HG03432 (cell line): ENCODE data around the gene TDRD9.

Experiments
- ATAC-seq: cut with Tn5 transposase; IDR thresholded peaks from one replicate; pipeline ENCODE4 v1.9.1; 2021; ENCODE audit warnings: mild to moderate bottlenecking, moderate library complexity; ENCODE audit not compliant: unreplicated experiment

TDRD9 gene

GRCh38 chr14:104087981-104088850 lies 160.0 kb downstream of the TDRD9 start:
- no peak for ATAC-seq

- ATAC-seq: no peak
Measured at GRCh38 chr14:104090071-104090748, 162.0 kb downstream of the TDRD9 start.

GRCh38 chr14:104091061-104091926 lies 163.0 kb downstream of the TDRD9 start:
- ATAC-seq: no peak

- no peak for ATAC-seq
Measured at GRCh38 chr14:104091927-104092771, 163.9 kb downstream of the TDRD9 start.

- no peak for ATAC-seq
Measured at GRCh38 chr14:104092931-104093365, 164.7 kb downstream of the TDRD9 start.

DNA sequence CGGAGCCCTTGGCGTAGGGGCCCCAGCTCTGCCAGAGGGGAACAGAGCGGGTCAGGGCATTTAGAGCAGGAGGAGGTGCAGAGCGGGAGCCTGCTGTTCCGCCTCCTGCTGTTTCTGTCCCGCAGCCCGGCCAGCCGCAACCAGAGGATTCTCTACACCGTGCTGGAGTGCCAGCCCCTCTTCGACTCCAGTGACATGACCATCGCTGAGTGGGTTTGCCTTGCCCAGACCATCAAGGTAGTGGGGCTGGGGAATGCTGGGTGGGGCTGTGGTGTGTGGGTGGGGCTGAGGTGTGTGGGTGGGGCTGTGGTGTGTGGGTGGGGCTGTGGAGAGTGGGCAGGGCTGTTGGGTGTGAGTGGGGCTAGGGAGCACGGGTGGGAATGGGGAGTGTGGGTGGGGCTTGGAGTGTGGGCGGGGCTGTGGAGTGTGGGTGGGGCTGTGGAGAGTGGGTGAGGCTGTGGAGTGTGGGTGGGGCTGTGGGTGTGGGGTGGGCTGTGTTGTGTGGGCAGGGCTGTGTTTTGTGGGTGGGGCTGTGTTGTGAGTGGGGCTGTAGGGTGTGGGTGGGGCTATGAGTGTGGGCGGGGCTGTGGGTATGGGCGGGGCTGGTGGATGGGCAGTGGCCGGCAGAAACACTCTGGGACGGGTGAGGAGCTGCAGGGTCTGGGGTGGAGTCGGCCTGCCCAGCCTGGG lies 165.3 kb downstream of the TDRD9 start:
- no peak for ATAC-seq

GRCh38 chr14:104094056-104094708 lies 165.9 kb downstream of the TDRD9 start:
- no peak for ATAC-seq

DNA sequence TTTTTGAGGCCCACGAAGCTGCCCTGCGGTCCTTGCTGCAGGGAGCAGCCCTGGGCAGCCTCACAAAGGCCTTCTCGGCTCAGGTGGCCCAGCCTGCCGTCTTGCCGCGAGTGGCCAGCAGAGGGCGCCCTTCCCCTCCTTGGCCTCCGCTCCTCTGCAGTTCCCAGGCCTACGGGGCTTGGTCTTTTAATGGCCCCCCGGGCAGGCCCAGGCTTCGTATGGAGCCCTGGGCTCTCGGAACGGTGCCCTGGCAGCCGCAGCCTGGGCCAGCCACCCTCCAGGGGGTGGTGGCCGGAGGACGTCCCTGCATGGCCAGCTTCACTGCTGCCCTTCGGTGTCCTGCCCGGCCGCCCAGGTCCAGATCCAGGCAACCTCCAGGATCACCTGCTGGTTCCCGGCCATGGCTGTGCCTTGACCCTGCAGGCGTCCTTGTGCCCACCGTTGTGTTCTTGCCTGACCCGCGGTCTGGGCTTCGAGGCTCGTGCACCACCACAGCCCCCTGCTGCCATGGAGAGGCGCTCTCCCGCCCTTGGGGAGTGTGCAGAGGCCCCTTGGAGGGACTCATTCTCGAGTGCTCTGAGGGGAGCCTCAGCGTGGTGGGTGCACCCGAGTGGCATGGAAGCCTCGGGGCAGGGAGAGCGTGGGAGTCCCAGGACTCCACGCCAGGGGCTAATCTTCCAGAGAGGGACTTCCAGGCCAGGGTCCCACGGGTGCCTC lies 166.6 kb downstream of the TDRD9 start:
- no peak for ATAC-seq

DNA sequence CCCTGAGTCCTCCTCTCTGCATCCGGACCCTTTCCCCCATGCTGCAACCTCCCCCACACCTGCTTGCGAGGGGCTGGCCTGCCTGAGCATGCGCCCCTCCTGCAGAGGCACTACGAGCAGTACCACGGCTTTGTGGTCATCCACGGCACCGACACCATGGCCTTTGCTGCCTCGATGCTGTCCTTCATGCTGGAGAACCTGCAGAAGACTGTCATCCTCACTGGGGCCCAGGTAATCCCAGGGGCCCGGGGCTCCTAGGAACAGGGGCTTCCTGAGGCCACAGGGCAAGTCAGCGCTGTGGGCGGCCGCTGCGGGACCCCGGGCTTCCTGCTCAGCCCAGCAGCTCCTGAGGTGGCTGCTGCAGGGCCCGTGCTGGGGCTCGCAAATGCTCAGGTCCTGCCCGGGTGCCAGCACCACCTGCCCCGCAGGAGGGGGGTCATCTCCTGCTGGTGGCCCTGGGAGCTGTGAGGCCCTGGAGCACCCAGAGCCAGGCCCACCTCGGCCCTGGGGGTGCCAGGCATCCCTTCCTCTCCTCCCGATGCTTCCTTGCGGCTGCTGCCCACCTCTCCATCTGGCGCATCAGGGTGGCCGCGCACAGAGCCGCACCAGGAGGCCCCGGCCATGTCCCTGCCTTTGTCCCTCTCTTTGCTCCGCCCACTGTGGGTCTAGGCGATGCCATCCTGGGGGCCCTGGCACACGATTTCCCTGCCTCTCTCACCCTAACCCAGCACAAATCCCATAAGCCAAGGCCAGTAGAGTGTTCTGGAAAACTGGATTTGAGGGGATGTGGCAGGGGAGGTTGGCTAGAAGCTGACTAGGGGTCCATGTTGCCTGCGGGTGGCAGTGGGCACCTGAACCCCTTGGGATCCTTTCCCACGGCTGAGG lies 167.4 kb downstream of the TDRD9 start:
- ATAC-seq: no peak

DNA sequence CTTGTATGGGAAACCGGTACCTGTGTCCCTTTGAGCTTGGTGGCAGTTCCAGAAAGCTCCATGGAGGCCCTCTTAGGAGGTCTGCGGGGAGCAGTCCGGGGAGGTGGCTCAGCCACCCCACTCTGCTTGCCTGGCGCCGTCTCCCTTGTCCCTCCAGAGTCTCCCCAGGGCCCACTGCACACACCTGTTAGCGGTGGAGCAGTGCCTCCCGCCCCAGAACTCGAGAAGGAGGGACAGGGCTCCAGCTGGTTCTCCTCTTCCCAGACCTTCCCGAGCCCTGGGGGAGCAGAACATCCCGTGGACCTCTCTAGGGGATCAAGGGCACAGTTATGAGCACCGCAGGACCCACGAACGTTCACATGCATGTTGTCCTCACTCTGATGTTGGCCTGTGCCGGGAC lies 168.1 kb downstream of the TDRD9 start:
- ATAC-seq: no peak

- ATAC-seq: no peak
Measured at GRCh38 chr14:104096751-104097700, 168.8 kb downstream of the TDRD9 start.

DNA sequence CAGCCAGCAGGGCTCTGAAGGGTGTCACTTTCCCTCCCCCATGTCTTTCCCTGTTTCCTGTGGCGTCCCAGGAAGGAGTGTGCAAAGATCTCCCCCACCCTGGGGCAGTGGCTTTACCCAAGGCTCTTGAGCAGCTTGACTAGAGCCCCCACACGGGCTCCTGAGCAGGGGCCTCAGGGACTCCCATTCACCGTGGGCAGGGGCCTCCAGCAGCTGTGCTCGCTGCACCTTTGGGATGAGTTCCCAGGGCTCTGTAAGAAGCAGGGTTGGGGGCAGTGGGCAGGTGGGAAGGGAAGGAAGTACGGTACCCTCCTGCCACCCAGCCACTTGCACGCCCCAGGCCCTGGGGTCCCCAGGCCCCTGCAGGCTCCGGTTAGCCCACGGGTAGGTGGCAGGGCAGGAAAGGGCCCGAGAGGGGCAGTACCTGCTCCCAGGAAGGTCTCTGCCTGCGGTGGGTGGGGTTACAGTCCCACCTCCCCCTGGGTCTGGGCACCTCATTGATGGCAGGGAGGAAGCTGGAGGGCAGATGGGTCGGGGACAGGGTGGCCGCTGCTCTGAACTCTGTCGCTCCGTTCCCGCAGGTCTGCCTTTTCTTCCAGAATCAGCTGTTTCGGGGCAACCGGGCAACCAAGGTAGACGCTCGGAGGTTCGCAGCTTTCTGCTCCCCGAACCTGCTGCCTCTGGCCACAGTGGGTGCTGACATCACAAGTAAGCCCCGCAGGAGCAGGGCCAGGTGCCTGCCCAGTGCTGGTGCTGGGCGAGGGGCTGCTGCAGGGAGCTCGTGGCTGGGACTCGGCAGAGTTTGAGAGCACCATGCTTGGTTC lies 170.2 kb downstream of the TDRD9 start:
- no peak for ATAC-seq

GRCh38 chr14:104099096-104100041 lies 171.1 kb downstream of the TDRD9 start:
- no peak for ATAC-seq
